ENCODE results near the gene TMED4. TPM values are rescaled to one million over a fixed set of nuclear protein-coding genes. Genes with fewer than 3 reads are reported as not detected.

Gene TMED4
- total and polyA plus RNA-seq, 4 donors, result 26.9 to 97.1 (median 46.9) TPM

DNA sequence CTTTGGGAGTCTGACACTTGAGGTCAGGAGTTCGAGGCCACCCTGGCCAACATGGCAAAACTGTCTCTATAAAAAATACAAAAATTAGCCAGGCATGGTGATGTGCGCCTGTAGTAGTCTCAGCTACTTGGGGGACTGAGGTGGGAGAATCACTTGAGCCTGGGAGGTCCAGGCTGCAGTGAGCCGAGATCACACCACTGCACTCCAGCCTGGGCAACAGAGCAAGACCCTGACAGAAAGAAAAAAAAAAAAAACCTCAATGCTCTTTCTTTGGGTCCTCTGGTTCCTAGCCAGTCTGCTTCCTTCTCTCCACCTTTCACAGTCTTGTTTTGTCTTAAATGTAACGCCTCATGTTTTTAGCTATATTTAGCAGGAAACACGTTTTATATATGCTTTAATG, 33.8 kb upstream of the TMED4 start:
- Histone ChIP-seq H3K9ac (ENCODE audit: low read depth in 1 of 2, low read length in 2 of 2) (no peak overlapping the region), H3K4me1 (ENCODE audit: control insufficient read depth in 4 of 4, insufficient read depth in 4 of 4, low read length in 3 of 4) (peaks cover 0 to 4% (median 0%) of the 10 kb centered on the region in 4 donors), H3K9me3 (ENCODE audit: control insufficient read depth in 4 of 4, low read length in 3 of 4) (no peaks in the 10 kb centered on the region), H3K36me3 (ENCODE audit: control insufficient read depth in 4 of 4, insufficient read depth in 3 of 4, low read depth in 1 of 4, low read length in 3 of 4) (no peaks in the 10 kb centered on the region), H3K4me3 (ENCODE audit: low read depth in 1 of 3, low read length in 3 of 3) (no peak overlapping the region), H3K27me3 (ENCODE audit: control insufficient read depth in 4 of 4, insufficient read depth in 4 of 4, low read length in 3 of 4) (no peaks in the 10 kb centered on the region), H3K27ac (ENCODE audit: low read depth in 1 of 2, low read length in 2 of 2) (no peak overlapping the region)
- 94% methylated on average over 5 of the region's 5 CpGs for WGBS
- DNase-seq (ENCODE audit: low spot score), result no peak
- TF ChIP-seq NR2F2 (IDR thresholded peaks at IDR 0.05) (no peak), YY1 (IDR thresholded peaks at IDR 0.05) (no peak), RXRA (IDR thresholded peaks at IDR 0.05) (no peak), EGR1 (IDR thresholded peaks at IDR 0.05; ENCODE audit: low read depth in 2 of 2) (no peak), SP1 (IDR thresholded peaks at IDR 0.05) (no peak), FOXA2 (IDR thresholded peaks at IDR 0.05) (no peak), RAD21 (IDR thresholded peaks at IDR 0.05) (no peak), JUND (IDR thresholded peaks at IDR 0.05) (no peak), GABPA (IDR thresholded peaks at IDR 0.05 in 1 of 2, conservative IDR thresholded peaks at IDR 0.05 in 1 of 2) (no peak), FOXA1 (IDR thresholded peaks at IDR 0.05) (no peak), TAF1 (conservative IDR thresholded peaks at IDR 0.05) (no peak), HNF4A (conservative IDR thresholded peaks at IDR 0.05) (no peak), ATF3 (IDR thresholded peaks at IDR 0.05) (no peak), HNF4G (IDR thresholded peaks at IDR 0.05) (no peak)
- TF ChIP-seq, protein P1, sequence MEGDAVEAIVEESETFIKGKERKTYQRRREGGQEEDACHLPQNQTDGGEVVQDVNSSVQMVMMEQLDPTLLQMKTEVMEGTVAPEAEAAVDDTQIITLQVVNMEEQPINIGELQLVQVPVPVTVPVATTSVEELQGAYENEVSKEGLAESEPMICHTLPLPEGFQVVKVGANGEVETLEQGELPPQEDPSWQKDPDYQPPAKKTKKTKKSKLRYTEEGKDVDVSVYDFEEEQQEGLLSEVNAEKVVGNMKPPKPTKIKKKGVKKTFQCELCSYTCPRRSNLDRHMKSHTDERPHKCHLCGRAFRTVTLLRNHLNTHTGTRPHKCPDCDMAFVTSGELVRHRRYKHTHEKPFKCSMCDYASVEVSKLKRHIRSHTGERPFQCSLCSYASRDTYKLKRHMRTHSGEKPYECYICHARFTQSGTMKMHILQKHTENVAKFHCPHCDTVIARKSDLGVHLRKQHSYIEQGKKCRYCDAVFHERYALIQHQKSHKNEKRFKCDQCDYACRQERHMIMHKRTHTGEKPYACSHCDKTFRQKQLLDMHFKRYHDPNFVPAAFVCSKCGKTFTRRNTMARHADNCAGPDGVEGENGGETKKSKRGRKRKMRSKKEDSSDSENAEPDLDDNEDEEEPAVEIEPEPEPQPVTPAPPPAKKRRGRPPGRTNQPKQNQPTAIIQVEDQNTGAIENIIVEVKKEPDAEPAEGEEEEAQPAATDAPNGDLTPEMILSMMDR (IDR thresholded peaks at IDR 0.05; ENCODE audit: low read depth, low read length, missing input control), result no peak
- TF ChIP-seq, protein P2, sequence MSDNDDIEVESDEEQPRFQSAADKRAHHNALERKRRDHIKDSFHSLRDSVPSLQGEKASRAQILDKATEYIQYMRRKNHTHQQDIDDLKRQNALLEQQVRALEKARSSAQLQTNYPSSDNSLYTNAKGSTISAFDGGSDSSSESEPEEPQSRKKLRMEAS (IDR thresholded peaks at IDR 0.05), result no peak
- TF ChIP-seq, protein P3, sequence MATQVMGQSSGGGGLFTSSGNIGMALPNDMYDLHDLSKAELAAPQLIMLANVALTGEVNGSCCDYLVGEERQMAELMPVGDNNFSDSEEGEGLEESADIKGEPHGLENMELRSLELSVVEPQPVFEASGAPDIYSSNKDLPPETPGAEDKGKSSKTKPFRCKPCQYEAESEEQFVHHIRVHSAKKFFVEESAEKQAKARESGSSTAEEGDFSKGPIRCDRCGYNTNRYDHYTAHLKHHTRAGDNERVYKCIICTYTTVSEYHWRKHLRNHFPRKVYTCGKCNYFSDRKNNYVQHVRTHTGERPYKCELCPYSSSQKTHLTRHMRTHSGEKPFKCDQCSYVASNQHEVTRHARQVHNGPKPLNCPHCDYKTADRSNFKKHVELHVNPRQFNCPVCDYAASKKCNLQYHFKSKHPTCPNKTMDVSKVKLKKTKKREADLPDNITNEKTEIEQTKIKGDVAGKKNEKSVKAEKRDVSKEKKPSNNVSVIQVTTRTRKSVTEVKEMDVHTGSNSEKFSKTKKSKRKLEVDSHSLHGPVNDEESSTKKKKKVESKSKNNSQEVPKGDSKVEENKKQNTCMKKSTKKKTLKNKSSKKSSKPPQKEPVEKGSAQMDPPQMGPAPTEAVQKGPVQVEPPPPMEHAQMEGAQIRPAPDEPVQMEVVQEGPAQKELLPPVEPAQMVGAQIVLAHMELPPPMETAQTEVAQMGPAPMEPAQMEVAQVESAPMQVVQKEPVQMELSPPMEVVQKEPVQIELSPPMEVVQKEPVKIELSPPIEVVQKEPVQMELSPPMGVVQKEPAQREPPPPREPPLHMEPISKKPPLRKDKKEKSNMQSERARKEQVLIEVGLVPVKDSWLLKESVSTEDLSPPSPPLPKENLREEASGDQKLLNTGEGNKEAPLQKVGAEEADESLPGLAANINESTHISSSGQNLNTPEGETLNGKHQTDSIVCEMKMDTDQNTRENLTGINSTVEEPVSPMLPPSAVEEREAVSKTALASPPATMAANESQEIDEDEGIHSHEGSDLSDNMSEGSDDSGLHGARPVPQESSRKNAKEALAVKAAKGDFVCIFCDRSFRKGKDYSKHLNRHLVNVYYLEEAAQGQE (IDR thresholded peaks at IDR 0.05), result no peak
- TF ChIP-seq, protein P4, sequence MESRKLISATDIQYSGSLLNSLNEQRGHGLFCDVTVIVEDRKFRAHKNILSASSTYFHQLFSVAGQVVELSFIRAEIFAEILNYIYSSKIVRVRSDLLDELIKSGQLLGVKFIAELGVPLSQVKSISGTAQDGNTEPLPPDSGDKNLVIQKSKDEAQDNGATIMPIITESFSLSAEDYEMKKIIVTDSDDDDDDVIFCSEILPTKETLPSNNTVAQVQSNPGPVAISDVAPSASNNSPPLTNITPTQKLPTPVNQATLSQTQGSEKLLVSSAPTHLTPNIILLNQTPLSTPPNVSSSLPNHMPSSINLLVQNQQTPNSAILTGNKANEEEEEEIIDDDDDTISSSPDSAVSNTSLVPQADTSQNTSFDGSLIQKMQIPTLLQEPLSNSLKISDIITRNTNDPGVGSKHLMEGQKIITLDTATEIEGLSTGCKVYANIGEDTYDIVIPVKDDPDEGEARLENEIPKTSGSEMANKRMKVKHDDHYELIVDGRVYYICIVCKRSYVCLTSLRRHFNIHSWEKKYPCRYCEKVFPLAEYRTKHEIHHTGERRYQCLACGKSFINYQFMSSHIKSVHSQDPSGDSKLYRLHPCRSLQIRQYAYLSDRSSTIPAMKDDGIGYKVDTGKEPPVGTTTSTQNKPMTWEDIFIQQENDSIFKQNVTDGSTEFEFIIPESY (IDR thresholded peaks at IDR 0.05), result no peak
